K562 (cell line): ENCODE data around the gene VPS18. TPM values are rescaled to one million over a fixed set of nuclear protein-coding genes. Genes with fewer than 3 reads are reported as not detected.

Source experiments
- BHLHE40 ChIP-seq: IDR thresholded peaks from 2 replicates; pipeline ENCODE4 v1.6.1; 2011; ENCODE audit warnings: low read length, improper control_type of control experiment
- EP400 ChIP-seq: fragments of 450-650 bp; IDR thresholded peaks from 2 replicates; pipeline ENCODE4 v1.6.1; 2017; ENCODE audit warnings: antibody characterized with exemption, mild to moderate bottlenecking, moderate library complexity
- MAZ ChIP-seq, 2 experiments: fragments of 450-650 bp in 1 of 2; sonication (generic) in 1 of 2; formaldehyde crosslinking; IDR thresholded peaks in 1 of 2; conservative IDR thresholded peaks in 1 of 2; 2 replicates each; pipeline versions ENCODE4 v1.4.0 to v1.5.0; 2020; ENCODE audit warnings: mild to moderate bottlenecking in 1 of 2, missing genetic modification reagents in 1 of 2
- MNT ChIP-seq, 2 experiments: fragments of 450-650 bp; conservative IDR thresholded peaks; 2 replicates each; pipeline ENCODE4 v1.6.1; 2017; ENCODE audit warnings: mild to moderate bottlenecking in 2 of 2, moderate library complexity in 2 of 2
- NONO ChIP-seq, 2 experiments: fragments of 200-400 bp in 1 of 2; fragments of 450-650 bp in 1 of 2; formaldehyde crosslinking in 1 of 2; IDR thresholded peaks; 2 replicates each; pipeline ENCODE4 v1.6.1; 2017; ENCODE audit warnings: low read depth in 2 of 2, mild to moderate bottlenecking in 2 of 2, moderate library complexity in 2 of 2, low read length in 1 of 2
- SP1 ChIP-seq: sonication (generic); formaldehyde crosslinking; IDR thresholded peaks from 2 replicates; pipeline ENCODE4 v1.8.1; 2022; ENCODE audit warnings: mild to moderate bottlenecking, missing genetic modification reagents
- ZC3H11A ChIP-seq: IDR thresholded peaks from 2 replicates; pipeline ENCODE4 v1.6.1; 2012; ENCODE audit warnings: low read depth, low read length, improper control_type of control experiment
- ZKSCAN1 ChIP-seq: fragments of 150-350 bp; IDR thresholded peaks from 2 replicates; pipeline ENCODE4 v1.6.1; 2016; ENCODE audit warnings: low read depth, low read length
- ZNF511 ChIP-seq: sonication (generic); formaldehyde crosslinking; IDR thresholded peaks from 2 replicates; pipeline ENCODE4 v1.8.0; 2022; ENCODE audit warnings: mild to moderate bottlenecking, missing genetic modification reagents
- polyA plus RNA-seq, 8 experiments: library from polyadenylated mRNA; depleted of rRNA in 4 of 8; stranded (reverse) in 5 of 8; unstranded in 3 of 8; fragments of >200 nt; fragmentation: Nextera tagmentation in 2 of 8; fragmentation: Illumina TruSeq in 1 of 8; extraction: Ambion mirVana in 2 of 8; extraction: Trizol in 1 of 8; gene quantifications; 2 replicates each; pipeline versions ENCODE4 v1.2.1 to v1.2.3, GENCODE V29; 2011 to 2014; ENCODE audit warnings: inconsistent platforms in 1 of 8, missing spikeins in 1 of 8
- total RNA-seq, 7 experiments: library from RNA; depleted of rRNA in 6 of 7; stranded (reverse); fragments of >200 nt in 6 of 7; fragmentation: Illumina TruSeq in 2 of 7; extraction: Trizol in 2 of 7; gene quantifications; 2 replicates each; pipeline versions ENCODE4 v1.2.1 to v1.2.3, GENCODE V29; 2011 to 2021; ENCODE audit warnings: low replicate concordance in 1 of 7
- TF ChIP-seq, protein P1 (sequence below): fragments of 450-650 bp; formaldehyde crosslinking; IDR thresholded peaks from 2 replicates; pipeline ENCODE4 v1.4.0; 2022; ENCODE audit warnings: missing genetic modification characterization
- TF ChIP-seq, protein P2 (sequence below): fragments of 250-450 bp; sonication (Bioruptor Pico); IDR thresholded peaks from 2 replicates; pipeline ENCODE4 v1.8.0; 2022; ENCODE audit warnings: inconsistent platforms, mild to moderate bottlenecking, moderate library complexity, borderline replicate concordance
- TF ChIP-seq, protein P3 (sequence below), 3 experiments: IDR thresholded peaks in 2 of 3; conservative IDR thresholded peaks in 1 of 3; 2 replicates each; pipeline ENCODE4 v1.5.1; 2011 to 2012; ENCODE audit warnings: low read length in 3 of 3, mild to moderate bottlenecking in 3 of 3, control low read depth in 2 of 3, improper control_type of control experiment in 1 of 3, inconsistent platforms in 1 of 3, low read depth in 1 of 3, mixed read lengths in 1 of 3, moderate library complexity in 1 of 3; ENCODE audit not compliant: insufficient read depth in 2 of 3
- TF ChIP-seq, protein P4 (sequence below): fragments of 450-650 bp; formaldehyde crosslinking; IDR thresholded peaks from 2 replicates; pipeline ENCODE4 v1.4.0; 2020; ENCODE audit warnings: mild to moderate bottlenecking, moderate library complexity

Gene VPS18
- total and polyA plus RNA-seq, 9 of the 15 experiments (the other 6 are each of a cell fraction or from before 2014, with no cell fraction given), result 0.73 to 19.9 (median 8.5) TPM

DNA sequence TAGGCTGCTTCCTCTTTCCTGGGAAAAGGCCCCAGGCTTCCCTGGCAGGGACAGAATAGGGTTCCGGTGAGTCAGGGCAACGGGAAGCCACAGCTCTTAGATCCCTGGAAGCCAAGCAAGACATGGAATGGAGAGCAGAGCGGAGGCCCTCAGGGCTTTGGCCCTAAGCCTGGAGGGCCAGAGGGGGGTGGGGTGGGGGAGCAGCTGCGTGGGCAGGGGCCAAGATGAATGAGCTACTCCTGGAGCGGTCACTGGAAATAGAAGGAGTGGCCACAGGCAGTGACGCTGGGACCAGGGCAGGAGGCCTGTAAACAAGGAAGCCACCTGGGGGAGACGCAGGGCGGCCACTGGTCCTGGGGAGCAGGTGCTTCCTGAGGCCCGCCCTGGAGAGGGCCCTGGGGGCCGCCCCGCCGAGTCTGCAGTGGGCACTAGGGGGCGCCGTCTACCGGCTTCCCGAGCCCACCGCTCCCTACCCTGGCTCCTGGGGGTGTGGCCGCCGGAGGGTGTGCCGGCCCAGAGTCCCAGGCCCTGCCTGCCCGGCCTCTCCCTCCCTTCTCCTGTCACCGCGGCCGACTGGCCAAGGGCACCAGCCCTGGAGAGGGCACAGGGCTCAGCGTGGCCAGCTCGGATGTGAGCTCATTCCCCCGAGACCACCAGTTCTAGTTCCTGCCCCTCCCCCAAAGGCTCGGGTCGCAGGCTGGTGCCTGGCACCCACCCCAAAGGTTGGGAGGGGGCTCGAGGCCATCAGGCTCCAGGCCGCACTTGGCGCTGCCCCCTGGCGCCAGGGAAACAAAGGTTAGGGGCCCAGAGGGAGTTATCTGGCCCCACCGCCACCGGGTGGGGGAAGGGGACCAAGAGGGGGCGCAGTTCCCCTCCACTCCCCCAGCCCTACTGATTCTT is 12.1 kb downstream of the VPS18 start (continued):
- TF ChIP-seq, protein P1, sequence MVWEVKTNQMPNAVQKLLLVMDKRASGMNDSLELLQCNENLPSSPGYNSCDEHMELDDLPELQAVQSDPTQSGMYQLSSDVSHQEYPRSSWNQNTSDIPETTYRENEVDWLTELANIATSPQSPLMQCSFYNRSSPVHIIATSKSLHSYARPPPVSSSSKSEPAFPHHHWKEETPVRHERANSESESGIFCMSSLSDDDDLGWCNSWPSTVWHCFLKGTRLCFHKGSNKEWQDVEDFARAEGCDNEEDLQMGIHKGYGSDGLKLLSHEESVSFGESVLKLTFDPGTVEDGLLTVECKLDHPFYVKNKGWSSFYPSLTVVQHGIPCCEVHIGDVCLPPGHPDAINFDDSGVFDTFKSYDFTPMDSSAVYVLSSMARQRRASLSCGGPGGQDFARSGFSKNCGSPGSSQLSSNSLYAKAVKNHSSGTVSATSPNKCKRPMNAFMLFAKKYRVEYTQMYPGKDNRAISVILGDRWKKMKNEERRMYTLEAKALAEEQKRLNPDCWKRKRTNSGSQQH, result 0 out of 2 replicates have a peak, but pooled peaks have one; percentile 15
- TF ChIP-seq SP1 (CRISPR knock-in tag) (peak; percentile 84), BHLHE40 (0 out of 2 replicates have a peak, but pooled peaks have one; percentile 42), EP400 (no peak), MNT (conservative IDR thresholded peaks at IDR 0.05) (peak; percentile 68 to 77), NONO (IDR thresholded peaks at IDR 0.05; ENCODE audit: low read depth in 2 of 2, low read length in 1 of 2) (peak in 1 of 2 experiments; percentile 57; a peak in 1 of 4 replicates), MAZ (CRISPR knock-in tag; conservative IDR thresholded peaks at IDR 0.05 in 1 of 2, IDR thresholded peaks at IDR 0.05 in 1 of 2) (peak; percentile 56 to 97; a peak in 2 of 4 replicates), ZKSCAN1 (peak; percentile 22; the same call in 1 of the 2 replicates), ZC3H11A (peak; percentile 77; the same call in 1 of the 2 replicates), ZNF511 (CRISPR knock-in tag) (0 out of 2 replicates have a peak, but pooled peaks have one; percentile 19)
- TF ChIP-seq, protein P2, sequence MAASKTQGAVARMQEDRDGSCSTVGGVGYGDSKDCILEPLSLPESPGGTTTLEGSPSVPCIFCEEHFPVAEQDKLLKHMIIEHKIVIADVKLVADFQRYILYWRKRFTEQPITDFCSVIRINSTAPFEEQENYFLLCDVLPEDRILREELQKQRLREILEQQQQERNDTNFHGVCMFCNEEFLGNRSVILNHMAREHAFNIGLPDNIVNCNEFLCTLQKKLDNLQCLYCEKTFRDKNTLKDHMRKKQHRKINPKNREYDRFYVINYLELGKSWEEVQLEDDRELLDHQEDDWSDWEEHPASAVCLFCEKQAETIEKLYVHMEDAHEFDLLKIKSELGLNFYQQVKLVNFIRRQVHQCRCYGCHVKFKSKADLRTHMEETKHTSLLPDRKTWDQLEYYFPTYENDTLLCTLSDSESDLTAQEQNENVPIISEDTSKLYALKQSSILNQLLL (CRISPR knock-in tag), result no peak
- TF ChIP-seq, protein P3, sequence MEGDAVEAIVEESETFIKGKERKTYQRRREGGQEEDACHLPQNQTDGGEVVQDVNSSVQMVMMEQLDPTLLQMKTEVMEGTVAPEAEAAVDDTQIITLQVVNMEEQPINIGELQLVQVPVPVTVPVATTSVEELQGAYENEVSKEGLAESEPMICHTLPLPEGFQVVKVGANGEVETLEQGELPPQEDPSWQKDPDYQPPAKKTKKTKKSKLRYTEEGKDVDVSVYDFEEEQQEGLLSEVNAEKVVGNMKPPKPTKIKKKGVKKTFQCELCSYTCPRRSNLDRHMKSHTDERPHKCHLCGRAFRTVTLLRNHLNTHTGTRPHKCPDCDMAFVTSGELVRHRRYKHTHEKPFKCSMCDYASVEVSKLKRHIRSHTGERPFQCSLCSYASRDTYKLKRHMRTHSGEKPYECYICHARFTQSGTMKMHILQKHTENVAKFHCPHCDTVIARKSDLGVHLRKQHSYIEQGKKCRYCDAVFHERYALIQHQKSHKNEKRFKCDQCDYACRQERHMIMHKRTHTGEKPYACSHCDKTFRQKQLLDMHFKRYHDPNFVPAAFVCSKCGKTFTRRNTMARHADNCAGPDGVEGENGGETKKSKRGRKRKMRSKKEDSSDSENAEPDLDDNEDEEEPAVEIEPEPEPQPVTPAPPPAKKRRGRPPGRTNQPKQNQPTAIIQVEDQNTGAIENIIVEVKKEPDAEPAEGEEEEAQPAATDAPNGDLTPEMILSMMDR (IDR thresholded peaks at IDR 0.05 in 2 of 3, conservative IDR thresholded peaks at IDR 0.05 in 1 of 3; ENCODE audit: insufficient read depth in 2 of 3, low read depth in 1 of 3, low read length in 3 of 3), result peak; percentile 87 to 96 (median 95)
- TF ChIP-seq, protein P4, sequence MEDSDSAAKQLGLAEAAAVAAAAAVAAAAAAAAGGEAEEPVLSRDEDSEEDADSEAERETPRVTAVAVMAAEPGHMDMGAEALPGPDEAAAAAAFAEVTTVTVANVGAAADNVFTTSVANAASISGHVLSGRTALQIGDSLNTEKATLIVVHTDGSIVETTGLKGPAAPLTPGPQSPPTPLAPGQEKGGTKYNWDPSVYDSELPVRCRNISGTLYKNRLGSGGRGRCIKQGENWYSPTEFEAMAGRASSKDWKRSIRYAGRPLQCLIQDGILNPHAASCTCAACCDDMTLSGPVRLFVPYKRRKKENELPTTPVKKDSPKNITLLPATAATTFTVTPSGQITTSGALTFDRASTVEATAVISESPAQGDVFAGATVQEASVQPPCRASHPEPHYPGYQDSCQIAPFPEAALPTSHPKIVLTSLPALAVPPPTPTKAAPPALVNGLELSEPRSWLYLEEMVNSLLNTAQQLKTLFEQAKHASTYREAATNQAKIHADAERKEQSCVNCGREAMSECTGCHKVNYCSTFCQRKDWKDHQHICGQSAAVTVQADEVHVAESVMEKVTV (CRISPR knock-in tag), result 0 out of 2 replicates have a peak, but pooled peaks have one; percentile 50
